ENCODE measurements around the gene NEK7.

DNA sequence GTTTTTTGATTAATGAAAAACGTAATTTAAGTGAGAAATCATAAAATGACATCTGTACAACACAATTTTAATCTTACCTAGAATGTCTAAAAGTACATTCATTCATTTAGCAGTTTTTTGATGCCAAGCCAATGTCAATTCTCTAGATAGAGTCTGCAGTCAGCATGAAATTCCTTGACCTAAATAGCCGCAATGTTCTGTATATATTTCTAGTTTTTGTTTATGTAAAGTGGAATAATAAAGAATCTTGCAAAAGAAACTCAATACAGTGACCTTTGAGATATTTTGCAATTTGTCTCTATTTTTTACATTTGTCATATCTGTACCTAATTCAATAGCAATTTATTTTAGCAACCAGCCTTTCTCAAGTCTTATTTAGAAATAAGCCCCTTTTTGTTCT is 207.7 kb downstream of the NEK7 start:
- no peak for TF ChIP-seq EZH2 (optimal IDR thresholded peaks at IDR 0.05; ENCODE audit: low read depth, low read length)
- TF ChIP-seq, protein P1, sequence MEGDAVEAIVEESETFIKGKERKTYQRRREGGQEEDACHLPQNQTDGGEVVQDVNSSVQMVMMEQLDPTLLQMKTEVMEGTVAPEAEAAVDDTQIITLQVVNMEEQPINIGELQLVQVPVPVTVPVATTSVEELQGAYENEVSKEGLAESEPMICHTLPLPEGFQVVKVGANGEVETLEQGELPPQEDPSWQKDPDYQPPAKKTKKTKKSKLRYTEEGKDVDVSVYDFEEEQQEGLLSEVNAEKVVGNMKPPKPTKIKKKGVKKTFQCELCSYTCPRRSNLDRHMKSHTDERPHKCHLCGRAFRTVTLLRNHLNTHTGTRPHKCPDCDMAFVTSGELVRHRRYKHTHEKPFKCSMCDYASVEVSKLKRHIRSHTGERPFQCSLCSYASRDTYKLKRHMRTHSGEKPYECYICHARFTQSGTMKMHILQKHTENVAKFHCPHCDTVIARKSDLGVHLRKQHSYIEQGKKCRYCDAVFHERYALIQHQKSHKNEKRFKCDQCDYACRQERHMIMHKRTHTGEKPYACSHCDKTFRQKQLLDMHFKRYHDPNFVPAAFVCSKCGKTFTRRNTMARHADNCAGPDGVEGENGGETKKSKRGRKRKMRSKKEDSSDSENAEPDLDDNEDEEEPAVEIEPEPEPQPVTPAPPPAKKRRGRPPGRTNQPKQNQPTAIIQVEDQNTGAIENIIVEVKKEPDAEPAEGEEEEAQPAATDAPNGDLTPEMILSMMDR (IDR thresholded peaks at IDR 0.05; ENCODE audit: low read length) = no peak
- TF ChIP-seq EZH2phosphoT487 (IDR thresholded peaks at IDR 0.05; ENCODE audit: low read length) = no peak
